GM12878 (cell line): Measurements from ENCODE around the gene TDRD5. TPM values are rescaled to one million over a fixed set of nuclear protein-coding genes. Genes with fewer than 3 reads are reported as not detected.

Experiments
- ATAC-seq: fragments of 200-7000 bp; cut with Tn5 transposase; 3 replicates; pipeline ENCODE4 v1.9.1; 2020; ENCODE audit warnings: mild to moderate bottlenecking, moderate library complexity
- BruUV-seq: library from RNA; stranded (reverse); fragments of 400-500 nt; replicated peaks from 2 replicates; lab custom pipeline; 2021; lab: Mats Ljungman, UMichigan
- CTCF ChIA-PET: fragments of 300-600 bp; sonication (Branson Sonifier 250); formaldehyde crosslinking; extraction: SDS; loops from one replicate; lab custom pipeline; 2021; ENCODE audit warnings: inconsistent platforms; lab: Yijun Ruan, JAX
- POLR2A ChIA-PET: fragments of 350-600 bp; formaldehyde crosslinking; extraction: SDS; loops from one replicate; lab custom pipeline; 2021; ENCODE audit warnings: inconsistent platforms; lab: Charles Lee
- RAD21 ChIA-PET: fragments of 300-600 bp; sonication (Branson Sonifier 250); formaldehyde crosslinking; loops from one replicate; lab custom pipeline; 2023; ENCODE audit warnings: antibody characterized with exemption; ENCODE audit not compliant: unreplicated experiment; lab: Charles Lee
- SMC1A ChIA-PET: fragments of 300-600 bp; sonication (Branson Sonifier 250); formaldehyde crosslinking; loops from one replicate; lab custom pipeline; 2023; ENCODE audit not compliant: unreplicated experiment, uncharacterized antibody; lab: Charles Lee
- DNase-seq: peaks from one replicate; pipeline ENCODE4 v3.0.0-alpha.2; 2011; ENCODE audit warnings: low read depth, low spot score
- FAIRE-seq: peaks from 3 replicates; lab custom pipeline; 2011; peaks lifted over from hg19 to GRCh38; lab: Jason Lieb, UNC
- H2AFZ ChIP-seq: 2 replicates; pipeline ENCODE4 v1.6.0; 2011; ENCODE audit warnings: low read depth, low read length, control low read depth; ENCODE audit not compliant: control insufficient read depth
- H3K27ac ChIP-seq: 2 replicates; pipeline ENCODE4 v1.5.1; 2011; ENCODE audit warnings: control low read depth; ENCODE audit not compliant: control insufficient read depth, insufficient read depth
- H3K27me3 ChIP-seq, 2 experiments: replicated peaks in 1 of 2; 2 replicates each; pipeline versions ENCODE4 v1.6.0 to v1.6.1; 2011; ENCODE audit warnings: low read length in 1 of 2; ENCODE audit not compliant: control insufficient read depth in 2 of 2, insufficient read depth in 2 of 2
- H3K36me3 ChIP-seq, 2 experiments: 2 replicates each; pipeline ENCODE4 v1.5.1; 2011; ENCODE audit warnings: low read length in 1 of 2; ENCODE audit not compliant: control insufficient read depth in 2 of 2, insufficient read depth in 2 of 2
- H3K4me1 ChIP-seq: 2 replicates; pipeline ENCODE4 v1.6.1; 2011; ENCODE audit warnings: mild to moderate bottlenecking, low read length, moderate library complexity, mixed read lengths; ENCODE audit not compliant: control insufficient read depth, insufficient read depth
- H3K4me2 ChIP-seq: 2 replicates; pipeline ENCODE4 v1.6.0; 2011; ENCODE audit warnings: control low read depth; ENCODE audit not compliant: control insufficient read depth, insufficient read depth
- H3K4me3 ChIP-seq: fragments of 200-600 bp; sonication (generic); 2 replicates; pipeline ENCODE4 v1.5.1; 2016
- H3K79me2 ChIP-seq: 2 replicates; pipeline ENCODE4 v1.6.0; 2011; ENCODE audit warnings: low read length; ENCODE audit not compliant: control insufficient read depth, insufficient read depth
- H3K9ac ChIP-seq: 2 replicates; pipeline ENCODE4 v1.8.0; 2011; ENCODE audit warnings: low read length, control low read depth, mixed read lengths; ENCODE audit not compliant: control insufficient read depth, insufficient read depth
- H3K9me3 ChIP-seq: replicated peaks from 3 replicates; pipeline ENCODE4 v1.5.1; 2011; ENCODE audit warnings: mild to moderate bottlenecking, low read length; ENCODE audit not compliant: control insufficient read depth, insufficient read depth
- H4K20me1 ChIP-seq: 2 replicates; pipeline ENCODE4 v1.6.0; 2011; ENCODE audit not compliant: control insufficient read depth, insufficient read depth
- BACH1 ChIP-seq: fragments of 450-650 bp; IDR thresholded peaks from 2 replicates; pipeline ENCODE4 v1.6.1; 2017; ENCODE audit warnings: mild to moderate bottlenecking, borderline replicate concordance
- BRCA1 ChIP-seq: IDR thresholded peaks from 2 replicates; pipeline ENCODE4 v1.6.1; 2011; ENCODE audit warnings: low read depth, low read length, improper control_type of control experiment
- CEBPZ ChIP-seq: fragments of 150-350 bp; IDR thresholded peaks from 2 replicates; pipeline ENCODE4 v1.6.1; 2016; ENCODE audit warnings: low read depth, low read length
- CHD1 ChIP-seq: IDR thresholded peaks from 2 replicates; pipeline ENCODE4 v1.6.1; 2012; ENCODE audit warnings: low read depth, low read length, improper control_type of control experiment
- CUX1 ChIP-seq: IDR thresholded peaks from 2 replicates; pipeline ENCODE4 v1.6.1; 2012; ENCODE audit warnings: improper control_type of control experiment, low read depth, low read length; ENCODE audit not compliant: insufficient replicate concordance
- EED ChIP-seq: sonication (generic); IDR thresholded peaks from 2 replicates; pipeline ENCODE4 v1.6.1; 2016; ENCODE audit warnings: antibody characterized with exemption, low read depth
- EP300 ChIP-seq, 2 experiments: fragments of 150-350 bp in 1 of 2; IDR thresholded peaks; 2 replicates each; pipeline ENCODE4 v1.6.1; 2011 to 2012; ENCODE audit warnings: low read depth in 2 of 2, low read length in 2 of 2, borderline replicate concordance in 1 of 2, improper control_type of control experiment in 1 of 2, inconsistent platforms in 1 of 2; ENCODE audit not compliant: control insufficient read depth in 1 of 2
- JUNB ChIP-seq: IDR thresholded peaks from 2 replicates; pipeline ENCODE4 v1.6.1; 2016; ENCODE audit warnings: antibody characterized with exemption, mild to moderate bottlenecking
- MEF2B ChIP-seq: fragments of 450-650 bp; IDR thresholded peaks from 2 replicates; pipeline ENCODE4 v1.6.1; 2018; ENCODE audit warnings: mild to moderate bottlenecking, moderate library complexity; ENCODE audit not compliant: partially characterized antibody, poor library complexity, severe bottlenecking
- NFXL1 ChIP-seq: fragments of 450-650 bp; IDR thresholded peaks from 2 replicates; pipeline ENCODE4 v1.6.1; 2017; ENCODE audit warnings: antibody characterized with exemption, mild to moderate bottlenecking, borderline replicate concordance
- PAX5 ChIP-seq: IDR thresholded peaks from 2 replicates; pipeline ENCODE4 v1.6.1; 2011; ENCODE audit warnings: low read depth, low read length, borderline replicate concordance
- PML ChIP-seq: IDR thresholded peaks from 2 replicates; pipeline ENCODE4 v1.6.1; 2012; ENCODE audit warnings: low read length, inconsistent platforms
- POLR2AphosphoS5 ChIP-seq: IDR thresholded peaks from 2 replicates; pipeline ENCODE4 v1.6.1; 2011; ENCODE audit warnings: mild to moderate bottlenecking, low read length, inconsistent platforms
- RELA ChIP-seq: fragments of 450-650 bp; IDR thresholded peaks from 2 replicates; pipeline ENCODE4 v1.8.0; 2014; ENCODE audit warnings: borderline replicate concordance; ENCODE audit not compliant: partially characterized antibody
- WGBS: methylation state at CpG from one replicate; pipeline ENCODE4 v1.1.6; 2016; ENCODE audit warnings: low lambda C conversion rate; ENCODE audit not compliant: insufficient replicate concordance, insufficient coverage; ENCODE audit errors: missing lambda C conversion rate; 5-methylcytosine and 5-hydroxymethylcytosine counted together
- in situ Hi-C: fragments of 300-500 bp; cut with MboI; formaldehyde crosslinking; loops from 9 replicates; pipeline ENCODE4 v1.14.3; 2018; ENCODE audit warnings: mixed read lengths
- intact Hi-C: fragments of 100-400 bp; cut with micrococcal nuclease; formaldehyde crosslinking; loops from one replicate; pipeline ENCODE4 v1.14.2; 2022; ENCODE audit not compliant: unreplicated experiment
- polyA plus RNA-seq, 11 experiments: library from polyadenylated mRNA; depleted of rRNA in 4 of 11; unstranded in 6 of 11; stranded (reverse) in 5 of 11; fragments of >200 nt; fragmentation: Nextera tagmentation in 4 of 11; fragmentation: Illumina TruSeq in 1 of 11; extraction: Ambion mirVana in 4 of 11; extraction: Trizol in 1 of 11; gene quantifications; 1 replicate in 1 of 11; 2 replicates in 10 of 11; pipeline versions ENCODE4 v1.2.1 to v1.2.3, GENCODE V29; 2011 to 2016; ENCODE audit warnings: inconsistent platforms in 2 of 11, missing spikeins in 2 of 11, low read depth in 1 of 11
- total RNA-seq, 4 experiments: library from RNA; depleted of rRNA in 3 of 4; stranded (reverse); fragments of >200 nt in 3 of 4; fragmentation: Illumina TruSeq in 1 of 4; extraction: Trizol in 1 of 4; gene quantifications; 2 replicates each; pipeline versions ENCODE4 v1.2.1 to v1.2.3, GENCODE V29; 2013 to 2021

The TDRD5 gene
- total and polyA plus RNA-seq, 10 of the 15 experiments (the other 5 are each of a cell fraction or from before 2014, with no cell fraction given): 0.01 TPM; not detected in 9

- intact Hi-C loops (no loop called here), in situ Hi-C loops (no loop called here)
- Histone ChIP-seq H3K36me3 (no peaks in the 10 kb centered on the region), H3K27ac (no peak overlapping the region), H3K79me2 (no peaks in the 10 kb centered on the region), H4K20me1 (no peaks in the 10 kb centered on the region), H3K9me3 (no peaks in the 10 kb centered on the region), H3K4me2 (peak overlapping the region; percentile 30; the same call in 1 of the 2 replicates), H3K9ac (no peak overlapping the region), H3K27me3 (no peaks in the 10 kb centered on the region), H2AFZ (peak overlapping the region; percentile 21; the same call in 1 of the 2 replicates), H3K4me1 (no peaks in the 10 kb centered on the region; the same call in 1 of the 2 replicates), H3K4me3 (no peak overlapping the region)
- CTCF ChIA-PET: no interaction called here
- RAD21 ChIA-PET: no interaction called here
- SMC1A ChIA-PET: no interaction called here
- POLR2A ChIA-PET: no interaction called here
- ATAC-seq: peak; percentile 89
- WGBS: 20% methylated on average over 9 of the region's 9 CpGs
- no TSS peak for BruUV-seq
- no peak for FAIRE-seq
- peak; percentile 26 for DNase-seq
- TF ChIP-seq PAX5: 0 out of 2 replicates have a peak, but pooled peaks have one; percentile 18
- peak; percentile 33; the same call in 1 of the 2 replicates for TF ChIP-seq EED
- TF ChIP-seq JUNB: peak; percentile 47
- peak; percentile 38 for TF ChIP-seq MEF2B
- TF ChIP-seq BACH1: 0 out of 2 replicates have a peak, but pooled peaks have one; percentile 12
- no peak for TF ChIP-seq BRCA1
- no peak for TF ChIP-seq PML
- no peak for TF ChIP-seq NFXL1
- TF ChIP-seq CEBPZ: no peak
- TF ChIP-seq POLR2AphosphoS5: no peak
- no peak for TF ChIP-seq RELA
- no peak for TF ChIP-seq CHD1
- TF ChIP-seq EP300 (IDR thresholded peaks at IDR 0.05; ENCODE audit: borderline replicate concordance in 1 of 2, control insufficient read depth in 1 of 2, low read depth in 2 of 2, low read length in 2 of 2): 0 out of 4 replicates have a peak, but pooled peaks of 1 of the 2 experiments have one; percentile 48
- no peak for TF ChIP-seq CUX1
Observed at GRCh38 chr1:179550746-179551682, 40.6 kb upstream of the TDRD5 start.
